Neural cell (in vitro differentiated cells): Measurements from ENCODE around the gene LRSAM1.

Source experiments
- EZH2 ChIP-seq: fragments of 200-600, 300-800 bp; shearing (Covaris generic), sonication (generic); IDR thresholded peaks from 2 replicates; pipeline ENCODE4 v1.6.1; 2014; ENCODE audit warnings: antibody characterized with exemption, low read length, borderline replicate concordance, mild to moderate bottlenecking; ENCODE audit not compliant: insufficient read depth, poor library complexity, severe bottlenecking
- TF ChIP-seq, protein P1 (sequence below): fragments of 450-650 bp; IDR thresholded peaks from 2 replicates; pipeline ENCODE4 v1.5.1; 2014; ENCODE audit warnings: antibody characterized with exemption, mild to moderate bottlenecking, moderate library complexity; ENCODE audit not compliant: poor library complexity, severe bottlenecking

DNA sequence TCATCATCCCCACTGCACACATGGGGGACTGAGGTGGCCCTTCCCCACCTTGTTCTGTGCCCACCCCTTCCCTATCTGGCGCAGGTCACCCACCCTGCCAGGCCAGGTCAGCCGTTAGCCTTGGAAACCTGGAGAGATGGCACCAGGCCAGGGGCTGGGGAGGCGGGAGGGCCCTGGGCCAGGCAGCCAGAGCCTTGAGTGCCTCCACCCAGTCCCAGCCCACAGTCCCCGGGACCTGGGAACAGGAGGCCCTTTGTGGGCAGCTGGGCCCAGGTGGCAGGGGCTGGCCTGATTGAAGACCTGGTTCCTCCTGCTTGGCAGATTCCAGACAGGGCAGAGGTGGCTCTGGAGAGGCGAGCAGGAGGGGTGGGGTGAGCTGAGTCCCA lies 70.6 kb downstream of the LRSAM1 start:
- TF ChIP-seq EZH2, result no peak
- TF ChIP-seq, protein P1, sequence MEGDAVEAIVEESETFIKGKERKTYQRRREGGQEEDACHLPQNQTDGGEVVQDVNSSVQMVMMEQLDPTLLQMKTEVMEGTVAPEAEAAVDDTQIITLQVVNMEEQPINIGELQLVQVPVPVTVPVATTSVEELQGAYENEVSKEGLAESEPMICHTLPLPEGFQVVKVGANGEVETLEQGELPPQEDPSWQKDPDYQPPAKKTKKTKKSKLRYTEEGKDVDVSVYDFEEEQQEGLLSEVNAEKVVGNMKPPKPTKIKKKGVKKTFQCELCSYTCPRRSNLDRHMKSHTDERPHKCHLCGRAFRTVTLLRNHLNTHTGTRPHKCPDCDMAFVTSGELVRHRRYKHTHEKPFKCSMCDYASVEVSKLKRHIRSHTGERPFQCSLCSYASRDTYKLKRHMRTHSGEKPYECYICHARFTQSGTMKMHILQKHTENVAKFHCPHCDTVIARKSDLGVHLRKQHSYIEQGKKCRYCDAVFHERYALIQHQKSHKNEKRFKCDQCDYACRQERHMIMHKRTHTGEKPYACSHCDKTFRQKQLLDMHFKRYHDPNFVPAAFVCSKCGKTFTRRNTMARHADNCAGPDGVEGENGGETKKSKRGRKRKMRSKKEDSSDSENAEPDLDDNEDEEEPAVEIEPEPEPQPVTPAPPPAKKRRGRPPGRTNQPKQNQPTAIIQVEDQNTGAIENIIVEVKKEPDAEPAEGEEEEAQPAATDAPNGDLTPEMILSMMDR, result no peak
